T-helper 9 cell (primary cell): ENCODE results near the gene LRRC75A.
A peak's percentile ranks its signal among the peaks of the same experiment; 100 is the strongest.
"Not testable (repeated sequence)": the region's sequence is repeated elsewhere in the genome, so short reads cannot be mapped to it uniquely, and the experiment has no call there.

Experiments used
- DNase-seq: peaks from one replicate; pipeline ENCODE4 v3.0.0-alpha.2; 2020
- total RNA-seq, 2 donors: gene quantifications; one replicate each; lab custom pipeline; 2026; lab: John Stamatoyannopoulos, UW

LRRC75A gene, protein sequence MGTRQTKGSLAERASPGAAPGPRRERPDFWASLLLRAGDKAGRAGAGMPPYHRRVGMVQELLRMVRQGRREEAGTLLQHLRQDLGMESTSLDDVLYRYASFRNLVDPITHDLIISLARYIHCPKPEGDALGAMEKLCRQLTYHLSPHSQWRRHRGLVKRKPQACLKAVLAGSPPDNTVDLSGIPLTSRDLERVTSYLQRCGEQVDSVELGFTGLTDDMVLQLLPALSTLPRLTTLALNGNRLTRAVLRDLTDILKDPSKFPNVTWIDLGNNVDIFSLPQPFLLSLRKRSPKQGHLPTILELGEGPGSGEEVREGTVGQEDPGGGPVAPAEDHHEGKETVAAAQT
- total RNA-seq, result 1.7 to 3.7 reads per million in 2 donors

DNA sequence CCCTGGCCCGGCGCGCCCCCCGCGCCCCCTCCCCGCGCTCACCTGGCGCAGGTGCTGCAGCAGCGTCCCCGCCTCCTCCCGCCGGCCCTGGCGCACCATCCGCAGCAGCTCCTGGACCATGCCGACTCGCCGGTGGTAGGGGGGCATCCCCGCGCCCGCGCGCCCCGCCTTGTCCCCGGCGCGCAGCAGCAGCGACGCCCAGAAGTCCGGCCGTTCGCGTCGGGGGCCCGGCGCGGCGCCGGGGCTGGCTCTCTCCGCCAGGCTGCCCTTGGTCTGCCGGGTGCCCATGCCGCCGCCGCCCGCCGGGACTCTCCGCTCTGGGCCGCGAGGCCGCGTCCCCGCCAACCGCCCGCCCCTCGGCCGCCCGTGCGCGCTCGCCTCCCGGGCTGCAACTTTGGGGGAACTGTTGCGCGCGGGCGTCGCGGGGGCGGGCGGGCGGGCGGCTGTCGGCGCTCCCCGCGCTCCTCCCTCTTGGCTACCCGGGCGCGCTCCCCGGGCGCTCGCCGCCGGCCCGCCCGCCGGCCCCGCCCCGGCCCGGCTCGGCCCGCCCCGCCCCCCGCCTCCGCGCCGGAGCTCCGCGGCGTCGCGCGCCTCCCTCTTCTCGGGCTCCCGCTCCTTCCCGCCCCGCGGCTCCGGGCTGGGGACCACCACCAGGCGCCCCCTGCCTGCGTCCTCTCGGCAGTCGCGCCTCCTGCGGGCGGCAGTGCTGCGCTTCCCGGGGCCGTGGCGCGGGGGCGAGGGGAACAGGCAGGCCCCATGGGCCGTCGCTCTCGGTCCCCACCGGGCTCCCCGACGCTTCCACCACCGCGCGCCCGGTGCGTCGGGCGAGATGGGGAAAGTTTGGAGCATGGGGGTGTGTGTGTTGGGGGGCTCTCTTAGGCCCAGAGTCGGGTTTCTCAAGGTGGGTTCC is at the start of gene LRRC75A:
TSS of gene LRRC75A (minus strand) at position 491 of the 910 bp plus-strand sequence. CDS start at position 288, 203 bp downstream.
- DNase-seq, result peak; percentile 41

GRCh38 chr17:16537130-16537458 is 45.1 kb upstream of the LRRC75A start:
- no peak for DNase-seq

DNA sequence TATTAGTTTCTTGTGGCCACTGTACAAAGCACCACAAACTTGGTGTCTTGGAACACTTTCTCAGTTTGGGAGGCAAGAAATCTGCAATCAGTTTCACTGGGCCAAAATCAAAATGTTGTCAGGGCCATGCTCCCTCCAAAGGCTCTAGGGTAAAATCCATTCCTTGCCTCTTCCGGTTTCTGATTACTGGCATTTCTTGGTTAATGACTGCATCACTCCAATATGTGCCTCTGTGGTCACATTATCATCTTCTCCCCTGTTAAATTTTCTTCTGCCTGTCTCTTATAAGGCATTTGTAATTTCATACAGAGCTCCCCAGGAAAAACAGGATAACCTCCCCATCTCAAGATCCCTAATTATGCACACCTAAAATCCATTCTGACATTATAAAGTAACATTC is 42.2 kb upstream of the LRRC75A start:
- no peak for DNase-seq

- no peak for DNase-seq
Observed at GRCh38 chr17:16529906-16530305, 37.9 kb upstream of the LRRC75A start.

- DNase-seq, result no peak
Observed at GRCh38 chr17:16527298-16527697, 35.3 kb upstream of the LRRC75A start.

DNA sequence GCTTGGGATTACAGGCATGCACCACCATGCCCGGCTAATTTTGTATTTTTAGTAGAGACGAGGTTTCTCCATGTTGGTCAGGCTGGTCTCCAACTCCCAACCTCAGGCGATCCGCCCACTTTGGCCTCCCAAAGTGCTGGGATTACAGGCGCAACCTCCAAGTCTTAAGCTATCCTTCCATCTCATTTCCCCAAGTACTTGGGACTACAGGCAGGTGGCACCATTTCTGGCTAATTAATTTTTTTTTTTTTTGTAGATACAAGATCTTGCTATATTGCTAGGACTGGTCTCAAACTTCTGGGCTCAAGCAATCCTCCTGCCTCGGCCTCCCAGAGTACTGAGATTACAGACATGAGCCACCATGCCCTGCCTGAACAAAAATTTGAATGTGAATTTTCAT is 33.6 kb upstream of the LRRC75A start:
- DNase-seq, result not testable (repeated sequence)

- peak; percentile 37 for DNase-seq
Observed at GRCh38 chr17:16521070-16521727, 29.2 kb upstream of the LRRC75A start.

GRCh38 chr17:16519021-16519420 is 27.0 kb upstream of the LRRC75A start:
- DNase-seq, result no peak

DNA sequence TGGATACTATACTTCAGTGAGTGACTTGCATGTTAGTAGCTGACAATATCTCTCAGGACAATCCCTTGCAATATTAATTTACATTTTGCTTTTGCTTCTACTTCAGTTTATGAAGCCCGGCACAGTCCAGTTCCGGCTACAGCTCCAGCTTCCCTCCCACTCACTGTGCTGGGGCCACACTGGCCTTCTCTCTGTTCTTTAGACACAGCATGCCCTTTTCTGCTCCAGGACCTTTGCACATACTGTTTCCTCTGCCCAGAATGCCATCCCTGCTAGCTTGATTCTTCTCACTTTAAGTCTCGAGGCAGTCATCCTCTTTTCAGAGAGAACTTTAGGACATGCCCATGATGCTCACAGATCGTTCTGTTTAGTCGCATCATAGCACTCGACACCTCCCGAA is 25.5 kb upstream of the LRRC75A start:
- DNase-seq, result no peak

DNA sequence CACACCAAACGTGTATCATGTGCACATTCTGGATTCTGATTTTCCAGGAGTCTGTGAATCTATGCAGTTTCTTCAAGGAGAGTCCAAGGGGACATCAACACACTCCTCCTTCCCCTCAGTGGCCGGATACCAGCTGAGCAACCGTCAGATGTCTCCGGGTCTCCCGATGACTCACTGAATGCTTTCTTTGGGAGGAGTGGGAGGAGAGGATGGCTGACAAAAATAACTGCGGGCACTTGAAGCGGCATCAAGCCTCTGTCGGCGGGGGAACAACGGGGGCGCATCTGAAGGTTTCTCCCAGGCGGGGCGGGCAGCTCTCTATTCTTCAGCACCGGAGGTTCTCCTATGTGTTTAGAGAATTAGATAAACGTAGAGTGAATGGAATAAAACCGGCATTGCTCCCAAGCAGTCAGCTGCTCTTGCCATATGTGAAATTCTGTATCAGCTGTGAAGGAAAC is 24.6 kb upstream of the LRRC75A start:
- DNase-seq, result no peak

GRCh38 chr17:16515933-16516332 is 23.9 kb upstream of the LRRC75A start:
- DNase-seq, result no peak

GRCh38 chr17:16513873-16514272 is 21.9 kb upstream of the LRRC75A start:
- DNase-seq, result no peak

GRCh38 chr17:16512011-16512410 is 20.0 kb upstream of the LRRC75A start:
- no peak for DNase-seq

GRCh38 chr17:16511593-16511992 is 19.6 kb upstream of the LRRC75A start:
- DNase-seq, result no peak

DNA sequence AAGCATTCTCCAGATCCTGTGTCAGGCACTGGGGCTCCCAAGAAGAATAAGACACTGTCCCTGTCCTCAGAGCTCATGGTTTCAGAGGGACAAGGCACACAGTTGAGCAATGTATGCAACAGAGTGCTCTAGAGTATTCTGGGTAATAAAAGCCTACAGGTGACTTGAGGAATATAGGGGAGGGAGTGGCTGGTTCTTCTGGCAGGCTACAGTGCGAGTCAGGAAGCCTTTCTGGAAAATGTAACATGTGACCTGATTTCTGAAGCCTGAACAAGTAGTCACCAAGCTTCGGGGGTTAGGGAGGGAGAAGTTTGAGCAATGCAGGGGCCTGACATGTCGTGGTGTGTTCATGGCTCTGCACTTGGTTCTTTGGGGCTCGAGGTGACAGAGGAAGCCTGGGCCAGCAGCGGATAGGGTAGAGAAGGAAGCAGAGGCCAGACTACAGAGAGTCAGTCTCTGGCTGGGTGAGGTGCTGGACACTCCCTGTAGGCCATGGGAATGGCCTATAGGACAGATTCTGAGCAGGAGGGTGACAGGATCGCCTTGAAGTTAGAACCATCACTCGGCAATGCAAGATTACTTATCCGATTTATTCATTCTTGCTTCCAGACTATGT is 16.0 kb upstream of the LRRC75A start:
- DNase-seq, result no peak

DNA sequence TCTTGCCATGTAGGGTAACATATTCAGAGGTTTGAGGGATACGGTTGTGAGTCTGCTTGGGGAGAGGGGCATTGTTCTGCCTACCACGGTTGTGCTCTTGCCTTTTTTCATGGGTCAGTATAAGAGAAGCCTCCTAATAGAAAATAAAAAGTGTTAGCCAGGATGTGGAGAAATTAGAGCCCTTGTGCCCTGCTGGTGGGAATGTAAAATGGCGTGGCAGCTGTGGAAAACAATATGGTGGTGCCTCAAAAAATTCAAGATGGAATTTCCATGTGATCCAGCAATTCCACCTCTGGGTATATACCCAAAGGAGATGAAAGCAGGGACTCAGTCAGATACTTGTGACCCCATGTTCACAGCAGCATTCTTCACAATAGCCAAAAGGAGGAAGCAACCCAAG is 14.2 kb upstream of the LRRC75A start:
- DNase-seq, result no peak

DNA sequence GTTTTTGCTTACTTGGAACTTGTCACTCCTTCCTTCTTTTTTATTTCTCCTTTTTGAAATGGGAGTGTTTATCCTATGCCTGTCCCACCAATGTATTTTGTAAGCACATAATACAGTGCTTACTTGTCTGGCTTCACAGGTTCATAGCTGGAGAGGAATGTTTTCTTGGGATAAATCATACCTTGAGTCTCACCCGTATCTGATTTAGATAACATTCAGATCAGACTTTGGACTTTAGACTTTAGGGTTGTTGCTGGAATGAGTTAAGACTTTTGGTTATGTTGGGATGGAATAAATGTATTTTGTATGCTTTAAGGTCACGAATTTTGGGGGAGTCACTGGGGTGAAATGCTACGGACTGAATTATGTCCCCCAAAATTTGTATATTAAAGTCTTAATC is 13.0 kb upstream of the LRRC75A start:
- no peak for DNase-seq

DNA sequence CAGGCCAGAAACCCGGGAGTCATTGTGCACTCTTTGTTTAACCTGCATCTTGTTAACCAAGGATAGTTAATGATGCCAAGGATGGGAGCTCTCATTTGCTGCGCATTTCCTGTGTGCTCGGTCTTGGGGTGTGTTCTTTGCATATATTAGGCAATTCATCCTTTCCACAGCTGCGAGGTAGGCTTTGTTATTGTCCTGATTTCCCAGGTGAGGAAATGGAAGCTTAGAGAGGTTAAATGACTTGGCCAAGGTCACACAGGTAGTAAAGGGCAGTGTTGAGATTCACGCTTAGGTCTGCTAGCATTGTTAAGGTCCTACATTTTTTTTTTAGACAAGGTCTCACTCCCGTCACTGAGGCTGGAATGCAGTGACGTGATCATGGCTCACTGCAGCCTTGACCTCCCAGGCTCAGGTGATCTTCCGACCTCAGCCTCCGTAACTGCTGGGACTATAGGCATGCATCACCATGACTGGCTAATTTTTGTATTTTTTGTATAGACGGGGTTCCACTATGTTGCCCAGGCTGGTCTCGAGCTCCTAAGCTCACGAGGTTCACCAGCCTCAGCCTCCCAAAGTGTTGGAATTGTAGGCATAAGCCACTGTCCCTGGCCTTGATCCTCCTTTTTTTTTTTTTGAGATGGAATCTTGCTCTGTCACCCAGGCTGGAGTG is 5.0 kb upstream of the LRRC75A start:
- no peak for DNase-seq

DNA sequence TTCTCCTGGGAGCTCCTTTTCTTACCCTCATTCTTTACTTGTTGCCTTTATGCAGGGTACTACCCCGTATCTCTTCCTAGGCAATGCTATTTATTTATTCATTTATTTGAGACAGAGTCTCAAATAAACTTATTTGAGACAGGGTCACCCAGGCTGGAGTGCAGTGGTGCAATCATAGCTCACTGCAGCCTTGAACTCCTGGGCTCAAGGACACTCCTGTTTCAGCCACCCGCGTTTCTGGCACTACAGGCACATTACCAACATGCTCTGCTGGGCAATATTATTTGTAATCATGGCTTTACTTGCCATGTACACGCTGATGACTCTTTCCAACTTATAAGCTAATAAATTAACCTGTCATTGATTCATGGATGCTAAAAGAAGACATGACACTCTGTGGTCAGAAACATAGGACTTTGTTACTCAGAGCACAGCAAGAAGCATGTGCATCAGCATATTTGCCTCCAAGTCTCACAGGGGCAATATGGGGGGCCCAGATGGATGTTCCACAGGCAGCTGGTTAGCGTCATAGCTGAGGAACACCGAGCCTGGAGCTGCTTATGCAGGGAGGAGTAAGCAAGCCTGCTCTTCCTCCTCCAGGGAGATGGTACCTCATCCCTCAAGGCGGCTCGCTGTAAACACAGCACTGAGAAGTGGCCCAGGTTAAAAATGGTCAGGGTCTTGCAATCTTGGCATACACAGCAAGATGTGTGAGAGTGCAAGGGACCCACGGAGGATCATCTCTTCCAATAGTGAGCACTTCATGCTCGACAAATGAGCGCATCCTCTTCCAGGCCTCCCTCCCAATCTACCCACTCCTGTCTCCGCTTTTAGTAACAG is 4.2 kb upstream of the LRRC75A start:
- no peak for DNase-seq

- DNase-seq, result no peak
Observed at GRCh38 chr17:16495561-16495960, 3.6 kb upstream of the LRRC75A start.

DNA sequence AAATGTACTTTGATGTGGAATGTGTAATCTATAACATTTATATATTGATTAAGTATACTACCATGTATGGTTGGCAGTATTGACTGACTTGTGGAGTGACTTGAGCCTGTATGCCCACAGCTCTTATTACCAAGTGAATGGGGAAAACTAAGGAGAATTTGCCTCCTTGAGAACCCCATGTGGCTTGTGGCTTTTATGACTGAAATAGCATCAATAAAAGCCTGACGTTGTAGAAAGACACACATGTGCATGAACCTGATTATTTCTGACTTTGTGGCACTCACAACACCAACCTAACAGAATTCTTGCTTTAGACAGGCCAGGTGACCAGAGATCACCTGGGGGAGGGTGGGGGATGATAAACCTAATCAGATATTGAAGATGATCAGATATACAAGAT is 2.1 kb upstream of the LRRC75A start:
- no peak for DNase-seq
